AG04450 (cell line): ENCODE data around the gene ZBTB32. TPM values are rescaled to one million over a fixed set of nuclear protein-coding genes. Genes with fewer than 3 reads are reported as not detected.

Experiments
- CTCF ChIA-PET: fragments of 300-600, 350-600 bp; formaldehyde crosslinking; extraction: SDS; loops from one replicate; lab custom pipeline; 2022; ENCODE audit warnings: antibody characterized with exemption, inconsistent platforms; lab: Charles Lee
- POLR2A ChIA-PET: fragments of 350-600 bp; formaldehyde crosslinking; extraction: SDS; loops from one replicate; lab custom pipeline; 2021; ENCODE audit warnings: antibody characterized with exemption, inconsistent platforms; lab: Yijun Ruan, JAX
- DNase-seq: peaks from one replicate; pipeline ENCODE4 v3.0.0-alpha.2; 2011; ENCODE audit warnings: low read depth, low spot score
- H3K27ac ChIP-seq: one replicate; pipeline ENCODE4 v1.5.1; 2012; ENCODE audit warnings: low read depth, low read length, control low read depth
- H3K27me3 ChIP-seq: one replicate; pipeline ENCODE4 v1.6.0; 2012; ENCODE audit warnings: low read length; ENCODE audit not compliant: control insufficient read depth, insufficient read depth
- H3K4me3 ChIP-seq: 2 replicates; pipeline ENCODE4 v1.5.1; 2011; ENCODE audit warnings: mild to moderate bottlenecking, low read depth, low read length, control low read depth
- H3K9me3 ChIP-seq: 2 replicates; pipeline ENCODE4 v1.5.1; 2012; ENCODE audit warnings: low read length; ENCODE audit not compliant: control insufficient read depth, insufficient read depth
- polyA plus RNA-seq: library from polyadenylated mRNA; depleted of rRNA; stranded (reverse); fragments of >200 nt; gene quantifications from 2 replicates; pipeline ENCODE4 v1.2.3, GENCODE V29; 2011
- TF ChIP-seq, protein P1 (sequence below): IDR thresholded peaks from 2 replicates; pipeline ENCODE4 v1.5.1; 2011; ENCODE audit warnings: low read depth, low read length, control low read depth, inconsistent platforms

The ZBTB32 gene
- polyA plus RNA-seq, 1 experiment = not detected

DNA sequence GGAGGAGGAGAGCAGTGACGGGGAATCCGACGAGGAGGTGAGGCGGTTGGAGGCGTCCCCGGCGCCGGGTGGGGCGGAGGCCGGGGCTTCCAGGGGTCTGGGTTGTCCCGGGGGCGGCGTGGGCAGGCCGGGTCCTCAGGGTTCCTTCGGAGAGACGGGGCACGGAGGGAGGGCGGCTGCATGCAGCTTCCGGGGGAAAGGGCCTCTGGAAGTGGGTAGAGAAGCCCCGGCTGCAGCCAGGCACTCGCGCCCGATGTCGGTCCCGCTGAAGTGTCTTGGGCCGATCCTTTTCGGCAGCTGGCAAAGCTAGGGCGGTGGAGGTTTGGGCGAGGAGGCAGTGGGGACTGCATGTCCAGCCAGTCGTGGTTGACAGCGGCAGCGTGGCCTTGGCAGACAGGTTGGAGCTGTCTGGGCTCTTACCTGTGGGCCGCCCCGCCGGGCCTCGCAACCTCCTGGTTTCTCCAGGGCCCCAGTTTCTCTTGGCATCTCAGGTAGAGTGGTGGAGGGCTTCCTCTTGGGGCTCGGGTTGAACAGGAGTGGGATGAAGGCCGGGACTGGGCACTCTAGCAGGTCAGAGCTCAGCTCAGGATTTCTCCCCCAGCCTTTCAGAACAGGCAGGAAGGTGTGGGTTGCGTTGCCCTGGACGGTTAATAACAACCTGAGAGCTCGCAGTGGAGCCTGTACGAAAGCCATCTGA, 14.1 kb downstream of the ZBTB32 start:
- Histone ChIP-seq H3K4me3 (peak overlapping the region; percentile 90), H3K27ac (peak overlapping the region; percentile 21), H3K27me3 (no peaks in the 10 kb centered on the region), H3K9me3 (no peaks in the 10 kb centered on the region; the same call in 1 of the 2 replicates)
- POLR2A ChIA-PET = interaction anchor here (1.2 kb wide), 1 partner anchor 22 kb away, joined by 8 read pairs; no protein-coding TSS in a partner anchor
- CTCF ChIA-PET = interaction anchor here (0.6 kb wide), 1 partner anchor 26 kb away, joined by 3 read pairs; no protein-coding TSS in a partner anchor
- no peak for DNase-seq
- TF ChIP-seq, protein P1, sequence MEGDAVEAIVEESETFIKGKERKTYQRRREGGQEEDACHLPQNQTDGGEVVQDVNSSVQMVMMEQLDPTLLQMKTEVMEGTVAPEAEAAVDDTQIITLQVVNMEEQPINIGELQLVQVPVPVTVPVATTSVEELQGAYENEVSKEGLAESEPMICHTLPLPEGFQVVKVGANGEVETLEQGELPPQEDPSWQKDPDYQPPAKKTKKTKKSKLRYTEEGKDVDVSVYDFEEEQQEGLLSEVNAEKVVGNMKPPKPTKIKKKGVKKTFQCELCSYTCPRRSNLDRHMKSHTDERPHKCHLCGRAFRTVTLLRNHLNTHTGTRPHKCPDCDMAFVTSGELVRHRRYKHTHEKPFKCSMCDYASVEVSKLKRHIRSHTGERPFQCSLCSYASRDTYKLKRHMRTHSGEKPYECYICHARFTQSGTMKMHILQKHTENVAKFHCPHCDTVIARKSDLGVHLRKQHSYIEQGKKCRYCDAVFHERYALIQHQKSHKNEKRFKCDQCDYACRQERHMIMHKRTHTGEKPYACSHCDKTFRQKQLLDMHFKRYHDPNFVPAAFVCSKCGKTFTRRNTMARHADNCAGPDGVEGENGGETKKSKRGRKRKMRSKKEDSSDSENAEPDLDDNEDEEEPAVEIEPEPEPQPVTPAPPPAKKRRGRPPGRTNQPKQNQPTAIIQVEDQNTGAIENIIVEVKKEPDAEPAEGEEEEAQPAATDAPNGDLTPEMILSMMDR = no peak

DNA sequence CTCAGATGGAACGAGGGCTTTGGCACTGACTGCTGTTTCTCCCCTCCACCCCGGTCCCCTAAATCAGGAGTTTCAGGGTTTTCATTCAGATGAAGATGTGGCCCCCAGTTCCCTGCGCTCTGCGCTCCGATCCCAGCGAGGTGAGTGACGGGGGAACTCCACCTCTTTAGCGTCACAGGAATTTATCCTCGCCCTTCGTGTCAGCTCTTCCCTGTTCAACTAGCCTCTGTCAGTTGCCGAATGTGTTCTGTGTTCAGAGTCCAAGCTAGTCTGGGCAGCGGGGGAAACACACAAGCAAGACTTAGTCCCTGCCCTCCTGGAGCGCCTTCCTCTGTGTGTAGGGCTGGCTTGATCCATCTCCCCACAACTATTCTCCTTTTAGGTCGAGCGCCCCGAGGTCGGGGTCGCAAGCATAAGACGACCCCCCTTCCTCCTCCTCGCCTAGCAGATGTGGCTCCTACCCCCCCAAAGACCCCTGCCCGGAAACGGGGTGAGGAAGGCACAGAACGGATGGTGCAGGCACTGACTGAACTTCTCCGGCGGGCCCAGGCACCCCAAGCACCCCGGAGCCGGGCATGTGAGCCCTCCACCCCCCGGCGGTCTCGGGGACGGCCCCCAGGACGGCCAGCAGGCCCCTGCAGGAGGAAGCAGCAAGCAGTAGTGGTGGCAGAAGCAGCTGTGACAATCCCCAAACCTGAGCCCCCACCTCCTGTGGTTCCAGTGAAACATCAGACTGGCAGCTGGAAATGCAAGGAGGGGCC, 15.2 kb downstream of the ZBTB32 start:
- no peak for DNase-seq
- no peaks in the 10 kb centered on the region; the same call in 1 of the 2 replicates for H3K9me3 ChIP-seq
- no peaks in the 10 kb centered on the region for H3K27me3 ChIP-seq
- CTCF ChIA-PET = interaction anchor here (1.1 kb wide), 1 partner anchor 26 kb away, joined by 3 read pairs; the partner anchor contains the start of genes PSENEN and U2AF1L4
- POLR2A ChIA-PET = interaction anchor here (1.2 kb wide), 1 partner anchor 21 kb away, joined by 8 read pairs; no protein-coding TSS in a partner anchor
- no peak overlapping the region for H3K27ac ChIP-seq
- peak overlapping the region; percentile 90 for H3K4me3 ChIP-seq
- TF ChIP-seq, protein P1 = no peak

DNA sequence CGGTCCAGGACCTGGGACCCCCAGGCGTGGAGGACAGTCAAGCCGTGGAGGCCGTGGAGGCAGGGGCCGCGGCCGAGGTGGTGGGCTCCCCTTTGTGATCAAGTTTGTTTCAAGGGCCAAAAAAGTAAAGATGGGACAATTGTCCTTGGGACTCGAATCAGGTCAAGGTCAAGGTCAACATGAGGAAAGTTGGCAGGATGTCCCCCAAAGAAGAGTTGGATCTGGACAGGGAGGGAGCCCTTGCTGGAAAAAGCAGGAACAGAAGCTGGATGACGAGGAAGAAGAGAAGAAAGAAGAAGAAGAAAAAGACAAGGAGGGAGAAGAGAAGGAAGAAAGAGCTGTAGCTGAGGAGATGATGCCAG, 15.8 kb downstream of the ZBTB32 start:
- Histone ChIP-seq H3K9me3 (no peaks in the 10 kb centered on the region; the same call in 1 of the 2 replicates), H3K4me3 (no peak overlapping the region), H3K27me3 (no peaks in the 10 kb centered on the region), H3K27ac (no peak overlapping the region)
- CTCF ChIA-PET = interaction anchor here (1.1 kb wide), 1 partner anchor 25 kb away, joined by 3 read pairs; the partner anchor contains the start of genes PSENEN and U2AF1L4
- no peak for DNase-seq
- POLR2A ChIA-PET = no interaction called here
- TF ChIP-seq, protein P1 = no peak

DNA sequence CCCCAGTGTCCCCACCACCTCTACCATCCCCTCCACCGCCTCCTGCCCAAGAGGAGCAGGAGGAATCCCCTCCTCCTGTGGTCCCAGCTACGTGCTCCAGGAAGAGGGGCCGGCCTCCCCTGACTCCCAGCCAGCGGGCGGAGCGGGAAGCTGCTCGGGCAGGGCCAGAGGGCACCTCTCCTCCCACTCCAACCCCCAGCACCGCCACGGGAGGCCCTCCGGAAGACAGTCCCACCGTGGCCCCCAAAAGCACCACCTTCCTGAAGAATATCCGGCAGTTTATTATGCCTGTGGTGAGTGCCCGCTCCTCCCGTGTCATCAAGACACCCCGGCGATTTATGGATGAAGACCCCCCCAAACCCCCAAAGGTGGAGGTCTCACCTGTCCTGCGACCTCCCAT, 16.3 kb downstream of the ZBTB32 start:
- no peaks in the 10 kb centered on the region for H3K27me3 ChIP-seq
- POLR2A ChIA-PET = no interaction called here
- TF ChIP-seq, protein P1 = no peak

DNA sequence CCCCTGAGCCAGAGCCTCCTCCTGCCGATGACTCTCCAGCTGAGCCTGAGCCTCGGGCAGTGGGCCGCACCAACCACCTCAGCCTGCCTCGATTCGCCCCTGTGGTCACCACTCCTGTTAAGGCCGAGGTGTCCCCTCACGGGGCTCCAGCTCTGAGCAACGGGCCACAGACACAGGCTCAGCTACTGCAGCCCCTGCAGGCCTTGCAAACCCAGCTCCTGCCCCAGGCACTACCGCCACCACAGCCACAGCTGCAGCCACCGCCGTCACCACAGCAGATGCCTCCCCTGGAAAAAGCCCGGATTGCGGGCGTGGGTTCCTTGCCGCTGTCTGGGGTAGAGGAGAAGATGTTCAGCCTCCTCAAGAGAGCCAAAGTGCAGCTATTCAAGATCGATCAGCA, 17.0 kb downstream of the ZBTB32 start:
- no peak for DNase-seq
- TF ChIP-seq, protein P1 = no peak
- Histone ChIP-seq H3K27me3 (no peaks in the 10 kb centered on the region), H3K9me3 (no peaks in the 10 kb centered on the region; the same call in 1 of the 2 replicates), H3K4me3 (no peak overlapping the region), H3K27ac (no peak overlapping the region)
- ChIA-PET CTCF (no interaction called here), POLR2A (no interaction called here)

More for the DNA sequence above, 16.3 kb downstream of the ZBTB32 start:
- no peak for DNase-seq
- no peak overlapping the region for H3K27ac ChIP-seq
- H3K4me3 ChIP-seq = no peak overlapping the region
- no peaks in the 10 kb centered on the region; the same call in 1 of the 2 replicates for H3K9me3 ChIP-seq
- CTCF ChIA-PET = no interaction called here
